ENCODE measurements around the gene WDR45B.
"Not testable (repeated sequence)": the region's sequence is repeated elsewhere in the genome, so short reads cannot be mapped to it uniquely, and the experiment has no call there.

The WDR45B gene

GRCh38 chr17:82657926-82658325 is 9.7 kb upstream of the WDR45B start:
- no peak for TF ChIP-seq CTCF (IDR thresholded peaks at IDR 0.05; ENCODE audit: insufficient read depth, low read depth, low read length, missing control alignments)
- DNase-seq (ENCODE audit: low read depth) = no peak
- H3K4me3 ChIP-seq (ENCODE audit: low read length) = no peak overlapping the region

- no peak for DNase-seq (ENCODE audit: low read depth)
- no peak for TF ChIP-seq CTCF (IDR thresholded peaks at IDR 0.05; ENCODE audit: insufficient read depth, low read depth, low read length, missing control alignments)
- H3K4me3 ChIP-seq (ENCODE audit: low read length) = no peak overlapping the region
These were observed 8.0 kb upstream of the WDR45B start for GRCh38 chr17:82656266-82656665.

GRCh38 chr17:82655523-82655922 is 7.3 kb upstream of the WDR45B start:
- no peak overlapping the region for H3K4me3 ChIP-seq (ENCODE audit: low read length)
- no peak for DNase-seq (ENCODE audit: low read depth)
- no peak for TF ChIP-seq CTCF (IDR thresholded peaks at IDR 0.05; ENCODE audit: insufficient read depth, low read depth, low read length, missing control alignments)

- H3K4me3 ChIP-seq (ENCODE audit: low read length) = no peak overlapping the region
- peak; percentile 67 for DNase-seq (ENCODE audit: low read depth)
- no peak for TF ChIP-seq CTCF (IDR thresholded peaks at IDR 0.05; ENCODE audit: insufficient read depth, low read depth, low read length, missing control alignments)
These were observed 6.8 kb upstream of the WDR45B start for GRCh38 chr17:82655038-82655479.

- not testable (repeated sequence) for H3K4me3 ChIP-seq (ENCODE audit: low read length); DNase-seq (ENCODE audit: low read depth)
These were observed 6.4 kb upstream of the WDR45B start for GRCh38 chr17:82654611-82655010.

- no peak for TF ChIP-seq CTCF (IDR thresholded peaks at IDR 0.05; ENCODE audit: insufficient read depth, low read depth, low read length, missing control alignments)
- no peak overlapping the region for H3K4me3 ChIP-seq (ENCODE audit: low read length)
These were observed 5.6 kb upstream of the WDR45B start for GRCh38 chr17:82653651-82654528.

GRCh38 chr17:82650723-82651122 is 2.5 kb upstream of the WDR45B start:
- DNase-seq (ENCODE audit: low read depth) = no peak
- H3K4me3 ChIP-seq (ENCODE audit: low read length) = no peak overlapping the region
- TF ChIP-seq CTCF (IDR thresholded peaks at IDR 0.05; ENCODE audit: insufficient read depth, low read depth, low read length, missing control alignments) = no peak

More at GRCh38 chr17:82653651-82654528, 5.6 kb upstream of the WDR45B start:
- no peak for DNase-seq (ENCODE audit: low read depth)
